NCI-H1417 (cell line): ENCODE results near the gene RTN4IP1.

ENCODE experiments used
- DNase-seq, 3 experiments: peaks; one replicate each; lab custom pipeline; 2025; lab: John Stamatoyannopoulos, UW

Gene RTN4IP1

DNA sequence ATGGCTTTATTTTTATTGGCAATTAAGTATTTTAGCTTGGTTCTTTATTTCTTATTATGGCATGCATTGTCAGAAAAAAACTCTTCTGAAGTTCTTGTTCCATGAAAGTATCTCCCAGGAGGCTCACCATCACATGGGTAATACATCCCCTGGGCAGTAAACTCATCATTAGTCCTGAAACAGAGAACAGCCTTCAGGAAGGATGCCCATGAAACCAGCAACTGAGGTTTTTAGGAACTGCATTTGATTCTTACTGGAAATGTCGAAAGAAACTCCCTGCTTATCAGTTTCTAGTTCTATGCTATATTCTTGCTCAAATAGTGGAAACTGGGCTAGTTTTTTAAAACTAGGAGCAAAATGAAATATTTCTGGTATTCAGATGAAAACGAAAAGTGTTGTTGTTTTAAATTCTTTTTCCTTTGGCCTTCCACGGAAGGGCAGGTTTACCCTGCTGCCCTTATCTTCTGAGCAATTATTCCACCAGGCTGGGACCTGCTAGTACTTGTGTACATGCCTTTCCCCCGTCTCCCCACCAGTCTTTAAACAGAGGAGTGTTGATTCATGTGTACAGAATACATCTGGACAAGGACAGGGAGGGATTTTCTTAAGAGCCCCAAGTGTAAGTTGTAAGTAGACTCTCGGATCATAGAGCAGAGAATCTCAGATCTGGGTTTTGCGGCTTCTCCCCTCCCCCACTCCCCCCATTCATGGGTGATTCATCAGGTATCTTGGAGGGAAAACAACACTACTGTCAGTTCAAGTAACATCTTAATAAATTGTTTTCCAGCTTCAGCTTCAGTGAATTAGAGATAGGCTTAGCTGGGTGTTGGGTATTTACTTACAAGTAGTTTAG, 81.5 kb downstream of the RTN4IP1 start:
- no peak for DNase-seq

DNA sequence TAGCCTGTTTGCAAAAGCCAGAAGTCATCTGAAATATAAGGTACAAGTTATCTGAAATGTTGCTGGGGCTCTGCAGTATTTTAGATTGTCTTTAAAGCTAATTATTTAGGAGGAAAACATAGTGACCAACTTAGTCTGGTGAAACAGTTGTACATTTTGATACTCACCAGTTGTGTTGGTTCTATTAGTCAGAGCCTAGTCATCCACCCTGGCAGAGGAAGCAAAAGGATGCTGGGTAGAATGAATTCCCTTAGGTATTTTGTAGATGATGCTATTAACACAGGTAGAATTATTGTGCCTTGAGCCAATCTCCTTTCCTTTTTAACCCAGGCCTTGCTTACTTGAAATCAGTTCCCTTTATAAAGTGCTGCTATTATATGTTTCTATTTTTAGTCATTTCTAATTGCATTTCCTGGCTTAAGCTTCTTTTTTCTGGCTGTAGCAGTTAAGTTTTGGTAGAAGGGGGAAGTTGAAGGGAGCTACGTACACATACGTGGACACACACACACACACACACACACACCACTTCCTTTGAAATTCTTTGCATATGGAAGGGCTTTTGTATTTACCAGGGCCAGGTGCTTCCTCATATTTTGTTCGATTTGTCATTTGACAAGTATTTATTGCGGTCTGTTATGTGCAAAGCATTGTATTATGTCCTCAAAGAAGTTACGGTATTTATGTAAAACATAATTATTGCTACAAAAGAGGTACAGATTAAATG, 82.4 kb downstream of the RTN4IP1 start:
- DNase-seq = peak in 2 of 3 experiments; percentile 34 to 84

GRCh38 chr6:106546261-106546690, 83.0 kb downstream of the RTN4IP1 start:
- DNase-seq = no peak

- DNase-seq = no peak
These were observed 88.4 kb downstream of the RTN4IP1 start for GRCh38 chr6:106540907-106541306.

- DNase-seq = no peak
These were observed 88.9 kb downstream of the RTN4IP1 start for GRCh38 chr6:106540432-106540831.

GRCh38 chr6:106539936-106540335, 89.4 kb downstream of the RTN4IP1 start:
- DNase-seq = no peak

GRCh38 chr6:106538145-106538544, 91.2 kb downstream of the RTN4IP1 start:
- no peak for DNase-seq

DNA sequence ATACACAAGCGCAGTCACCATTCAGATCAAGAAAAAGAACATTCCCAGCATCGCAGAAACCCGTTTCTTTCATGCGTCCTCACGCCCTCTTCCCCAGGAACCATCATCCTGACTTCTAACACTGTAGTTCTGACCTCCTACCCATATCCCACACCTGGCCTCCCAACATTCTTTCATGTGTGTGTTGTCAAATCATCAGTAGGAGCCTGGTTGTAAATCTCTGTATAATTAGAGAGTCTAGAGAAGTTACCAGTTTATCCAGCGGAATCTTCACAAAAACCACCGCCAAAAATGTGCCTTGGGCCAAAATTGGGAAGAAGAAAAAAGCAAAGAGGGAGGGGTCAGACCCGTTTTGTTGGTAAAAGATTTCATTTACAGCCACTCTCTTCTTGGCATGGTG, 91.6 kb downstream of the RTN4IP1 start:
- no peak for DNase-seq

DNA sequence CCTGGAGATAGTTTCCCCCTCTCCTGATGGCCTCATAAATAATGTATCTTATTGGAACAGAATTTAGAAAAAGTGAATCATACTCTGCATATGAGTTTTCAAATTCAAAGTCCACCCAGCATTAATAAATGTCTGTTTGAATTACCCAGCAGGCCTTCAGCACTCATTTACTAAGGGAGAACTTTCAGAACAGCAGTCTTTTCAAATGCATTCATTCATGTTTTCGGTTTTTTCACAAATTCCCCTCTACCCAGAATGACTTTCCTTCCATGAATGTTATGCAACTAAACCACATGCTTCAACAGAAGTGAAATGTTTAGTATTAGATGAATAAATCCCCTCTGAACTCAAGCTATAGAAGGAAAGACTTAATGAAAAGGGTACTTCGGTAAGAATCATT, 92.4 kb downstream of the RTN4IP1 start:
- no peak for DNase-seq

GRCh38 chr6:106536357-106536756, 92.9 kb downstream of the RTN4IP1 start:
- DNase-seq = no peak

DNA sequence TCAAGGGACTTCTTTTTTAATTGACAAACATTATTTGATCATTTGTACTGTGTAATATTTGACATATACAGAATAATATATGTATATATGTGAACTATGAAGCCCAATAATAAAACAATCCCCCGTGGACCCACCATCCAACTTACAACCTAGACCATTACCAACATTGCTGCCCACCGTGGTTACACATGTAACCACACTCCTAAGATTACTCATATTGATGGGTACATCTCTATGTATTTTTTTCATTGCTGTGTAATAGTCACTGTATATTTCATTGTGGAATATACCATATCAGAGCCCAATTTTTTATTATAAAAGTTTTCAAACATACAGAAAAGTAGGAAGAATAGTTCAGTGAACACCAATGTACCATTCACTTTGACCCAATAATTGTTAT, 94.3 kb downstream of the RTN4IP1 start:
- DNase-seq = no peak

- DNase-seq = no peak
These were observed 94.7 kb downstream of the RTN4IP1 start for GRCh38 chr6:106534564-106534982.

- DNase-seq = no peak
These were observed 95.3 kb downstream of the RTN4IP1 start for GRCh38 chr6:106534004-106534403.

GRCh38 chr6:106533054-106533453, 96.2 kb downstream of the RTN4IP1 start:
- no peak for DNase-seq

GRCh38 chr6:106530502-106530901, 98.8 kb downstream of the RTN4IP1 start:
- no peak for DNase-seq

GRCh38 chr6:106530026-106530425, 99.3 kb downstream of the RTN4IP1 start:
- no peak for DNase-seq

DNA sequence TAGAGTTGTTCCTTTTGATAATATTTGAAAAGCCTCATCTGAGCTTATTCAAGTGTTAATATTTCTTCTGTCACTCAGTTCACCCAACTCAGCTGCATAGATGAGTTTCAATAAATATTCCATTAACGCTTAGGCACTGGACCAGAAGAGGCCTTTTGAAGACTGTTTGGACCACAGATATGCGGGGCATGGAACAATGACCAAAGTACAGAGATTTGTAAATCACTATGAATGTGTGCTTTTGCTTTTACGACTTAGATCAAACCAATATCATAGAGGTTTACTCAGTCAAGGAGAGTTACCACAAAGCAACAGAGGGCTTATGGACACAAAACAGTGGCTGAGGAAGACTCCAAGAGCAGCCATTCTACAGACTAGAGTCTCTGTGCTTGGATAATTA, 99.9 kb downstream of the RTN4IP1 start:
- no peak for DNase-seq

DNA sequence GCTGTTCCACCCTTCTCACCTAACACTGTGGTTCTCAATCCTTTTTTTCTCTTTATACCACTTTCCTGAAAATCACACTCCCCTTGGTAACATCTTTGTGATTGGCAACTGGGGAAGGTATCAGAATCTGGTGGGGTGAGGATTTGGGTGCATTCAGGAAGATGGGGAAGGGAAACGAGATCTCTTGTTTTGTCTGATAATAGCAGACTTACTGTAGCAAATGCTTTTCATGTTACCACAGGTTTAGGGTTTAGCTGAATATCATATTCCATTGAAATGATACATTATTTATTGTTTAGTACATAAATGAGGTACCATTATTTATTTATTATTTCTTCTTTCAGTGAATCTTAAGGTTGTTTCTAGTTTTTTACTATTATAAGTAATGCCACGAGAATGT, 100.8 kb downstream of the RTN4IP1 start:
- no peak for DNase-seq

DNA sequence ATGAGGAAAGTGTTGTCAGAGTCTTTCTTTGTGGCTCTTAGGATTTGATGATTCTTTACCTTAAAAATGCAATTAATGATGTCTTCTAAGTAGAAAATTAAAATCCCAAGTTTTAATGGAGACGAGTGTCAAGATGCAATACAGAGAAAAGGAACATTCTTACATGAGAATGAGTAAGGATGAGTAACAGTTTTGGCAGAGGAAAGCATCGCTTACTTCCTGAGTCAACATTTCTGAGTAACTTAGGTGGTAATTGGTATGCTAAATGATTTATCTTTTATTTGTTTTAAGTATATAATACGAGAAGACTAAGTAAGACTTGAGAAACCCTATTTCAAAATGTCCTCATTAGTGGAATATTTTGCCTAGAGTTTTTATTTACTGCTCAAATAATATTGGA, 101.3 kb downstream of the RTN4IP1 start:
- DNase-seq = no peak

- DNase-seq = no peak
These were observed 102.2 kb downstream of the RTN4IP1 start for GRCh38 chr6:106527117-106527516.

DNA sequence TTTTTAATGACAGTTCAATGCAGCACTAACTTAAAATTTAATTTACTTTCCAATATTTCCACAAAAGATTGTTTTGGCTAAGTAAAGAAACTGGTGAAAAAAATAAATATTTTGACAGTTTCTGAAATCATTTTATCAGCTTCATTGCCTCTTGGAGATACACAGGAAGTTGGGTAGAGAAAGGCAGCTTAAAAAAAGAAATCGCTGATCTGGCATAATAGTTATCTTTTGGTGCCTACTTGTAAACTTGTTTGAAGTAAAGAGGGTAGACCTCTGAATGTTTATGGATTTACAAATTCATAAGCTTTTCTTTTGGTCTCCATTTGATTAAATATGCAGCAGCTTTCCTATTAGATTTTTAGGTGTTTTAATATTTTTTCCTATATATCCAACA, 103.4 kb downstream of the RTN4IP1 start:
- DNase-seq = no peak

DNA sequence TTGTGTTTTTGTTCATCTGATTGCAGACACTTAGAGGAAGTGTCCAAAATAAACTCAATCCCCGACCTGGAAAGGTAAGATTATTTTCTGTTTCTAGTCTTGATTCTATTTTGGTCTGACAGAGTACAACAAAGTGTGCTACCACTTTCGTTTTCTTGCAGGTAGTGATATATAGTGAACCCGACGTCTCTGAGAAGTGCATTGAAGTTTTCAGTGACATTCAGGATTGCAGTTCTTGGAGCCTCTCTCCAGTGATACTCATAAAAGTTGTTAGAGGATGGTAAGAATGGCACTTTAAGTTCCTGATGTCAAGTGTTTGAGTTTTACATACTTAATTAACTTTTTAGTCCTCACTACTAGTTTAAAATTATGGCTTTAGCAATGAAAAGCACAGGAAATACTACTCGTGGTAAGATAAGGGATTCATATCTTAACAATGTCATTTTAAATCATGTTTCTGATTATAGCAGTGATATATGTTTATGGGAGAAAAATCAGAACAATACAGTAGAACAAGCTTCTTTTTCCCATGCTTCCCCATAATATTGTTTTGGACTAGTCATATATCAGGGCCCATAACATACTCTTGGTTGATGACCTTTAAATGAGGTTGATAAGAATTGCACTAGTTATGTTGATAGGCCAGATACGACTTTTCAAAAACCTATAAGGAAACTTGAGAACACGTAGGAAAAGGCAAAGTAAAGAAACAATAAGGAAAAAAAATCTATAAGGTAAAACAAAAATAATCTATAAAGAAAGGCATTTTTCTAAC, 104.0 kb downstream of the RTN4IP1 start:
- DNase-seq = no peak
